GM18519 (cell line): ENCODE data around the gene EMC8.

Source experiments
- ATAC-seq: cut with Tn5 transposase; IDR thresholded peaks from one replicate; pipeline ENCODE4 v1.9.1; 2021; ENCODE audit warnings: mild to moderate bottlenecking, moderate library complexity; ENCODE audit not compliant: unreplicated experiment, low FRiP score

The EMC8 gene

GRCh38 chr16:85735225-85735635, 64.1 kb downstream of the EMC8 start:
- no peak for ATAC-seq

- ATAC-seq = no peak
Observed at GRCh38 chr16:85734311-85735017, 64.9 kb downstream of the EMC8 start.

DNA sequence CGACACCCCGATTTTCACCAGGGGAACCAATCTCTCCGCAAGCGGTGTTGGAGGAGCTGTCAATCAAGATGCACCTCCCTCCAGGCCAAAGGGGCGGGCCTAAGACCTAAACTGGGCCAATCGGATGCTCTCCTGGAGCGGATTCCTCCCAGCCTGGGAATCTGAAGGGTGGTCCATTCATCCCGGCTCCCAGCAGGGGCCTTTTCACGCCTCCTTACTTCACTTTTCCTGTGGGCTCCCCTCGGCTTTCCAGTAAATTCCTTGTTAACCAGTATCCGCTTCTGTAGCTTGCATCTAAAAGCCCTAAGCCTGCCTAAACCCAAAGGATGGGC, 65.5 kb downstream of the EMC8 start:
- no peak for ATAC-seq

DNA sequence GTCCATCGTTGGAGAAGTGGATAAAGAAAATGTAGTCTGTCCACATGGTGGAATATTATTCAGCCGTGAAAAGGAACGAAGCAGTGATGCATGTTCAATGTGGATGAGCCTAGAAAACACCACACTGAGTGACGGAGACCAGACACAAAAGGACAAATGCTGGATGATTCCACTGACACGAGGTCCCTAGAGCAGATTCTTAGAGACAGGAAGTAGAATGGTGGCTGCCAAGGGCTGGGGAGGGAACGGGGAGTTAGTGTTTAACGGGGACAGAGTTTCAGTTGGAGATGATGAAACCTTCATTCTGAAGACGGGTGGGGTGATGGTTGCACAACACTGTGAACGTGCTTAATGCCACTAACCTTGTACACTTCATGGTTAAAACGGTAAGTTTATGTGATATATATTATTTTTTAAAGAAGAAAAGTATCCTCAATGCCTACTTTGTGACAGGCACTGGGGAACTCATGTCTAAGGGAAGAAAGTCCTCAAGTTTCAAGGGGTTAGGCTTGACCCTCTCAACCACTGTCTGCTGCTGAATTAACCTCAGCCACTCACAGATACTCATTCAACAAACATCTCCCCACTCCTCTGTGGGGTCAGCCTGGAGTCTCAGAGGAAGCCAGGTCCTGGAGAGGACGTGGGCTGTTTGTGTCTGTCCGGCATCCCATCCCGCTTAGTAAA, 66.0 kb downstream of the EMC8 start:
- ATAC-seq = no peak

DNA sequence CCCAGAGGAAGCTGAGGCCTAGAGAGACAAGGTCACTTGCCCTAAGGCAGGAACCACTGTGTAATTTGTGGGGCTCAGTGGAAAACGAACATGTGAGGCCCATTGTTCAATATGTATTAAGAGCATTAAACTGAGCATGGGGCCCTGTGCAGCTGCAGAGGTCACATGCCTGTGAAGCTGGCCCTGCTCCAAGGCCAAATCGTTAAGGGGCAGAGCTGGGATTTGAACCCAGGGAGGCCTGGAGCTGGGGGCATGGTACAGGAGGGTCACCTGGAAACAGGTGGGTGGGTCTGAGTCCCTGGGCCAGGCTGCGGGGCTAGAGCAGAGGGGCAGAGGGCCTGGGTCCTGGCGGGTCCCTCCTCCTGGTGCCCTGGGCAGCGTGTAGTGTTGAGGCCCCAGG, 68.2 kb downstream of the EMC8 start:
- no peak for ATAC-seq

DNA sequence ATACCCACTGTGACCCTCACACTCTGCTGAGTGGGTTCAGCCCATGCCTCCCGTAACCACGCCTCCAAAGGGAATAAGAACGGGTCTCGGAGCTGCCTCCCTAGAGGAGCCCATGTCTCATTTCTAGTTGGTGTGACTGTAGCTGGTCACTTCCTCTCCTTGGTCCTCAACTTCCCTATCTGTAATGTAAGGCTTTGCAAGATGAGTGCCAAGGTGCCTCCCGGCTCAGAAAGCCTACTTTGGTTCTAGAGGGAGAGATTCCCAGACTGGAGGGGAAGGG, 69.2 kb downstream of the EMC8 start:
- ATAC-seq = no peak

- no peak for ATAC-seq
Observed at GRCh38 chr16:85729452-85730185, 69.7 kb downstream of the EMC8 start.

GRCh38 chr16:85728879-85729278, 70.5 kb downstream of the EMC8 start:
- ATAC-seq = no peak
